Activated naive CD4-positive, alpha-beta T cell treated with anti-CD3 and anti-CD28 coated beads, Interleukin-2, amount 50 U/mL, for 16 hours (primary cell): ENCODE measurements around the gene POLR2J3.
"Not testable (repeated sequence)": the region's sequence is repeated elsewhere in the genome, so short reads cannot be mapped to it uniquely, and the experiment has no call there.

Source experiments
- DNase-seq: peaks from one replicate; pipeline ENCODE4 v3.0.0-alpha.2; 2020

POLR2J3 gene

GRCh38 chr7:102572261-102573239, at the start of gene POLR2J3:
POLR2J3 (minus strand) TSS chr7:102572583; CDS start chr7:102572521, 62 bp downstream.
- DNase-seq = peak; percentile 97

- not testable (repeated sequence) for DNase-seq
These were observed 45.7 kb upstream of the POLR2J3 start for GRCh38 chr7:102618122-102618521.

- DNase-seq = peak; percentile 29
These were observed 44.2 kb upstream of the POLR2J3 start, which contains the start of gene RASA4 for GRCh38 chr7:102616507-102617125. RASA4 (minus strand) TSS chr7:102616756; CDS start chr7:102616689, 67 bp downstream.

GRCh38 chr7:102615930-102616329, 43.5 kb upstream of the POLR2J3 start:
- DNase-seq = not testable (repeated sequence)

GRCh38 chr7:102614873-102615272, 42.5 kb upstream of the POLR2J3 start:
- not testable (repeated sequence) for DNase-seq

GRCh38 chr7:102614346-102614697, 41.9 kb upstream of the POLR2J3 start:
- DNase-seq = not testable (repeated sequence)

GRCh38 chr7:102613575-102614345, 41.4 kb upstream of the POLR2J3 start:
- DNase-seq = not testable (repeated sequence)

- DNase-seq = not testable (repeated sequence)
These were observed 39.4 kb upstream of the POLR2J3 start for GRCh38 chr7:102611675-102612325.

GRCh38 chr7:102611013-102611674, 38.8 kb upstream of the POLR2J3 start:
- DNase-seq = not testable (repeated sequence)

- DNase-seq = not testable (repeated sequence)
These were observed 38.1 kb upstream of the POLR2J3 start for GRCh38 chr7:102610441-102610840.

- DNase-seq = not testable (repeated sequence)
These were observed 37.4 kb upstream of the POLR2J3 start for GRCh38 chr7:102609734-102610133.

- not testable (repeated sequence) for DNase-seq
These were observed 34.5 kb upstream of the POLR2J3 start for GRCh38 chr7:102606848-102607247.

- not testable (repeated sequence) for DNase-seq
These were observed 32.2 kb upstream of the POLR2J3 start for GRCh38 chr7:102604431-102605145.

GRCh38 chr7:102602317-102602716, 29.9 kb upstream of the POLR2J3 start:
- DNase-seq = not testable (repeated sequence)

- not testable (repeated sequence) for DNase-seq
These were observed 27.3 kb upstream of the POLR2J3 start for GRCh38 chr7:102599699-102600098.

GRCh38 chr7:102596036-102596435, 23.7 kb upstream of the POLR2J3 start:
- not testable (repeated sequence) for DNase-seq

GRCh38 chr7:102593637-102594334, 21.4 kb upstream of the POLR2J3 start:
- not testable (repeated sequence) for DNase-seq

GRCh38 chr7:102592477-102593019, 20.2 kb upstream of the POLR2J3 start:
- DNase-seq = peak; percentile 28

GRCh38 chr7:102589857-102590256, 17.5 kb upstream of the POLR2J3 start:
- DNase-seq = not testable (repeated sequence)

GRCh38 chr7:102583495-102583894, 11.1 kb upstream of the POLR2J3 start:
- not testable (repeated sequence) for DNase-seq
